ENCODE data around the gene VWA2. TPM values are rescaled to one million over a fixed set of nuclear protein-coding genes. Genes with fewer than 3 reads are reported as not detected.
A peak's percentile ranks its signal among the peaks of the same experiment; 100 is the strongest.

VWA2 gene
- total RNA-seq, 1 donor from 2014 or later: 1.2 TPM

GRCh38 chr10:114244126-114244525, 5.1 kb downstream of the VWA2 start:
- no peak for DNase-seq (ENCODE audit: low read depth)
- TF ChIP-seq, protein P1, sequence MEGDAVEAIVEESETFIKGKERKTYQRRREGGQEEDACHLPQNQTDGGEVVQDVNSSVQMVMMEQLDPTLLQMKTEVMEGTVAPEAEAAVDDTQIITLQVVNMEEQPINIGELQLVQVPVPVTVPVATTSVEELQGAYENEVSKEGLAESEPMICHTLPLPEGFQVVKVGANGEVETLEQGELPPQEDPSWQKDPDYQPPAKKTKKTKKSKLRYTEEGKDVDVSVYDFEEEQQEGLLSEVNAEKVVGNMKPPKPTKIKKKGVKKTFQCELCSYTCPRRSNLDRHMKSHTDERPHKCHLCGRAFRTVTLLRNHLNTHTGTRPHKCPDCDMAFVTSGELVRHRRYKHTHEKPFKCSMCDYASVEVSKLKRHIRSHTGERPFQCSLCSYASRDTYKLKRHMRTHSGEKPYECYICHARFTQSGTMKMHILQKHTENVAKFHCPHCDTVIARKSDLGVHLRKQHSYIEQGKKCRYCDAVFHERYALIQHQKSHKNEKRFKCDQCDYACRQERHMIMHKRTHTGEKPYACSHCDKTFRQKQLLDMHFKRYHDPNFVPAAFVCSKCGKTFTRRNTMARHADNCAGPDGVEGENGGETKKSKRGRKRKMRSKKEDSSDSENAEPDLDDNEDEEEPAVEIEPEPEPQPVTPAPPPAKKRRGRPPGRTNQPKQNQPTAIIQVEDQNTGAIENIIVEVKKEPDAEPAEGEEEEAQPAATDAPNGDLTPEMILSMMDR (conservative IDR thresholded peaks at IDR 0.05; ENCODE audit: low read depth, low read length): no peak
- H3K4me3 ChIP-seq (ENCODE audit: low read depth, low read length): no peak overlapping the region

- H3K4me3 ChIP-seq (ENCODE audit: low read depth, low read length): peak overlapping the region; percentile 13
- TF ChIP-seq, protein P1 (conservative IDR thresholded peaks at IDR 0.05; ENCODE audit: low read depth, low read length): no peak
- DNase-seq (ENCODE audit: low read depth): no peak
These were observed 6.2 kb downstream of the VWA2 start for GRCh38 chr10:114245121-114245791.

DNA sequence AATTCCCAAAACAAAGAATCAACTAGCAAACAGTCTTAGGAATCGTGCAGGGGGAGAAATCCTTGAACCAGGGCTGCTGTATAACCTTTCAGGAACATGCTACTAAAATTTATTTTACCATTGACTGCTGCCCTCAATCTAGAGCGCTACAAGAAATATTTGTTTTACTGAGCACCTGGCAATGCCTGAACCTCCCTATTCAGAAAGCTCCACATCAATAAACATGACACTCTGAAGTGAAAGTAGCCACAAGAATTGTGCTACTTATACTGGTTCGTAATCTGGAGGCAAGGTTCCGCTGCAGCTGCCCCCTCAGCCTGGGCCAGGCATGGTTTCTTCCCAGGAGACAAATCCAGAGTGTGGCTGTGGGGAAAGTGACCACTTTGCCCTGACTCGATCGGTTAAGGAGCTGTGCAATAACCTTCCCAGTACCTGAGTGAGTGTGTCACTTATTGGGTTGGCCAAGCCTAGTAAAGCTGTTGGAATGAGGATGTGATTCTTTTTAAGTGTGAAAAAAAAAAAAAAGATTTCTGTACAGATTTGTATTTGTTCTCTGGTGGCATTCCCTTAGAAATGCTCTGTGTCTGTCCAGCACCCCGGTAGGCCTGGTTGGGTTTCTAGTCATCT, 7.7 kb downstream of the VWA2 start:
- DNase-seq (ENCODE audit: low read depth): peak; percentile 38
- TF ChIP-seq, protein P1 (conservative IDR thresholded peaks at IDR 0.05; ENCODE audit: low read depth, low read length): no peak
- no peak overlapping the region for H3K4me3 ChIP-seq (ENCODE audit: low read depth, low read length)

DNA sequence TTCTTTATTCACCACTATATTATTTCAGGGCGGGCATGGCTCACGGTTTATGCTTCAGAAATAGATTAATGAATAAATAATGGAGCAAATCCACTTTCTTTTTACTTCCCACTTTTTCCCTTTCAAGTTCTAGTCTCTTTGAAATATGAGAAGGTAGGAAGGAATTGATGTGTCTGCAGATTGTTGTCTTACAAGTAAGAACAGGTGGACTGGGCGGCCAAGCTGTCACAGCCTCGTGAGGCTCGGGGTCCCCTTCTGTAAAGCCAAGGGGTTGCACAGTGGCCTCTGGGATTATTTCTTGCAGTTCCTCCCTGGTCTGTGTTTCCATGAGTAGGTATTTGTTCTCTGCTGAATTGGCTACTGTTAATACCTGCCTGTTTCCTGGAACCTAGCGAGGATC, 11.2 kb downstream of the VWA2 start:
- TF ChIP-seq, protein P1 (conservative IDR thresholded peaks at IDR 0.05; ENCODE audit: low read depth, low read length): no peak
- no peak overlapping the region for H3K4me3 ChIP-seq (ENCODE audit: low read depth, low read length)
- DNase-seq (ENCODE audit: low read depth): no peak

DNA sequence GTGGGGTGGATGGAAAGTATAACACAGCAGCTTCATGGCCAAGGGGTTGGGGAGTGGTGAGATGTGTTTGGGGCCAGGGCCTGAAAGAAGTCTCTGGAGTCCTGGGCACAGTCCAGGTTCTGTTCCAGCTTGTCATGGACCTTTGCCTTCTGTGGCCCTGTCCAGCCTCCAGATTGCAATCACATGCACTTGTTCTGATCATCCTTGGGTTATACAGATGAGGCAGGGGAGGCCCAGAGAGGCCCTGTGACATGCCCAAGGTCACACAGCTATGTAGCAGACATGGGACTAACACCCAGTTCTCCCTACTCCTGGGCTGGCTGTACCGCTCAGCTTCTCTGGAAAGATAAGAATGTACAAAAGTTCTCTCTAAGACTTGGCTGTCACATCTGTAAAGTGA, 11.7 kb downstream of the VWA2 start:
- H3K4me3 ChIP-seq (ENCODE audit: low read depth, low read length): no peak overlapping the region
- TF ChIP-seq, protein P1 (conservative IDR thresholded peaks at IDR 0.05; ENCODE audit: low read depth, low read length): no peak

DNA sequence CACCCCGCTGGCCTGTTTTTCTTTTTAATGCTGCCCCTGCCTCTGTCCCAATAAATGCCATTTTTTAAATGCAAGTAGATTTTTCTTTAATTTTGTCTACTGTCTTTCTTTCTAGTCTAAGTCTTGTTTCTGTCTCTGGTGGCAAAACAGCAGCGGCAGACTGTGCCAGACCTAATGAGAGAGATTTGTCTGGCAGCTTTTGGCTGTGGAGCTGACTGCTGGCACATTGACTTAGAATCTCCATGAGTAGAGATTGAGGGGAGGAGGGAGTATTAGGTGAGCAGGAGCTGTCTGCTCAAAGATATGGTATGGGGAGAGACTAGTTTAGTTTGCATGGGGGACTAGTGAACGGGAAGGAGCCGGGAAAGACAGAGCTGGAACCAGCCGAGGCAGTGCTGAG, 13.0 kb downstream of the VWA2 start:
- no peak for DNase-seq (ENCODE audit: low read depth)

More for the DNA sequence above, 11.7 kb downstream of the VWA2 start:
- DNase-seq (ENCODE audit: low read depth): no peak

More for the DNA sequence above, 13.0 kb downstream of the VWA2 start:
- H3K4me3 ChIP-seq (ENCODE audit: low read depth, low read length): no peak overlapping the region
- TF ChIP-seq, protein P1 (conservative IDR thresholded peaks at IDR 0.05; ENCODE audit: low read depth, low read length): no peak

Data from epithelial cell of proximal tubule (primary cell).